Neuronal stem cell (in vitro differentiated cells): ENCODE results near the gene DPYSL5.

ENCODE experiments used
- DNase-seq: peaks from one replicate; pipeline ENCODE4 v3.0.0-alpha.2; 2013; ENCODE audit warnings: low spot score
- H2AFZ ChIP-seq: one replicate; pipeline ENCODE4 v1.6.1; 2013; ENCODE audit warnings: mild to moderate bottlenecking, low read length, inconsistent platforms
- H2AK5ac ChIP-seq: 2 replicates; pipeline ENCODE4 v1.6.1; 2013; ENCODE audit warnings: low read depth, mild to moderate bottlenecking, inconsistent platforms, low read length, moderate library complexity, mixed read lengths
- H2BK120ac ChIP-seq: 2 replicates; pipeline ENCODE4 v1.6.1; 2013; ENCODE audit warnings: low read depth, mild to moderate bottlenecking, inconsistent platforms, low read length, moderate library complexity, mixed read lengths
- H2BK12ac ChIP-seq: one replicate; pipeline ENCODE4 v1.6.1; 2013; ENCODE audit warnings: low read length, inconsistent platforms
- H2BK15ac ChIP-seq: 2 replicates; pipeline ENCODE4 v1.6.1; 2013; ENCODE audit warnings: mild to moderate bottlenecking, low read length, inconsistent platforms, mixed read lengths
- H2BK5ac ChIP-seq: one replicate; pipeline ENCODE4 v1.6.1; 2013; ENCODE audit warnings: inconsistent platforms, mild to moderate bottlenecking, low read length, moderate library complexity
- H3K14ac ChIP-seq: one replicate; pipeline ENCODE4 v1.6.1; 2013; ENCODE audit warnings: low read length, inconsistent platforms
- H3K18ac ChIP-seq: 2 replicates; pipeline ENCODE4 v1.6.1; 2013; ENCODE audit warnings: low read length, inconsistent platforms
- H3K23ac ChIP-seq: 2 replicates; pipeline ENCODE4 v1.6.1; 2013; ENCODE audit warnings: low read depth, mild to moderate bottlenecking, mixed read lengths, low read length, inconsistent platforms; ENCODE audit not compliant: poor library complexity
- H3K27ac ChIP-seq: replicated peaks from 3 replicates; pipeline ENCODE4 v1.5.1; 2013; ENCODE audit warnings: low read length, inconsistent platforms
- H3K27me3 ChIP-seq, 3 experiments: 2 replicates each; pipeline ENCODE4 v1.6.1; 2013; ENCODE audit warnings: low read length in 3 of 3, mild to moderate bottlenecking in 2 of 3, inconsistent platforms in 1 of 3, low read depth in 1 of 3, mixed read lengths in 1 of 3, moderate library complexity in 1 of 3; ENCODE audit not compliant: control insufficient read depth in 3 of 3, insufficient read depth in 3 of 3
- H3K36me3 ChIP-seq, 2 donors: replicated peaks in 1 of 2; 2 replicates each; pipeline ENCODE4 v1.6.1; 2013; ENCODE audit warnings: low read length in 2 of 2; ENCODE audit not compliant: control insufficient read depth in 2 of 2, insufficient read depth in 2 of 2
- H3K4ac ChIP-seq: 2 replicates; pipeline ENCODE4 v1.6.1; 2013; ENCODE audit warnings: inconsistent platforms, mild to moderate bottlenecking, low read length, moderate library complexity
- H3K4me1 ChIP-seq, 2 donors: 1 replicate in 1 of 2; 2 replicates in 1 of 2; pipeline ENCODE4 v1.6.1; 2013; ENCODE audit warnings: low read length in 2 of 2, low read depth in 1 of 2; ENCODE audit not compliant: control insufficient read depth in 2 of 2, insufficient read depth in 1 of 2
- H3K4me2 ChIP-seq: one replicate; pipeline ENCODE4 v1.6.1; 2013; ENCODE audit warnings: mild to moderate bottlenecking, low read length, inconsistent platforms; ENCODE audit not compliant: insufficient read depth, poor library complexity, severe bottlenecking
- H3K4me3 ChIP-seq, 2 donors: 2 replicates each; pipeline ENCODE4 v1.5.1; 2013; ENCODE audit warnings: low read length in 2 of 2, mild to moderate bottlenecking in 2 of 2, inconsistent platforms in 1 of 2, moderate library complexity in 1 of 2
- H3K79me1 ChIP-seq: one replicate; pipeline ENCODE4 v1.6.1; 2013; ENCODE audit warnings: low read depth, mild to moderate bottlenecking, inconsistent platforms, low read length, moderate library complexity
- H3K9ac ChIP-seq: one replicate; pipeline ENCODE4 v1.6.1; 2013; ENCODE audit warnings: mild to moderate bottlenecking, low read depth, low read length, inconsistent platforms; ENCODE audit not compliant: poor library complexity
- H3K9me3 ChIP-seq, 2 donors: replicated peaks in 1 of 2; 2 replicates each; pipeline versions ENCODE3 to v1.6.1; 2013; ENCODE audit warnings: low read length in 2 of 2, mild to moderate bottlenecking in 2 of 2, inconsistent platforms in 1 of 2, low read depth in 1 of 2, mixed read lengths in 1 of 2, moderate library complexity in 1 of 2; ENCODE audit not compliant: control insufficient read depth in 2 of 2, insufficient read depth in 1 of 2
- H4K8ac ChIP-seq: one replicate; pipeline ENCODE4 v1.6.1; 2013; ENCODE audit warnings: low read depth, mild to moderate bottlenecking, inconsistent platforms, low read length, moderate library complexity
- H4K91ac ChIP-seq: one replicate; pipeline ENCODE4 v1.6.1; 2013; ENCODE audit warnings: low read length, low read depth, mild to moderate bottlenecking, inconsistent platforms; ENCODE audit not compliant: poor library complexity
- WGBS, 2 donors: extraction: QIAGEN DNeasy Blood & Tissue Kit; methylation state at CpG; one replicate each; pipeline ENCODE4 v1.1.7; 2013; ENCODE audit warnings: missing lambda C conversion rate in 2 of 2, mixed read lengths in 1 of 2; ENCODE audit not compliant: insufficient read length in 2 of 2, insufficient replicate concordance in 1 of 2; ENCODE audit errors: extremely low coverage in 2 of 2; 5-methylcytosine and 5-hydroxymethylcytosine counted together

The DPYSL5 gene

DNA sequence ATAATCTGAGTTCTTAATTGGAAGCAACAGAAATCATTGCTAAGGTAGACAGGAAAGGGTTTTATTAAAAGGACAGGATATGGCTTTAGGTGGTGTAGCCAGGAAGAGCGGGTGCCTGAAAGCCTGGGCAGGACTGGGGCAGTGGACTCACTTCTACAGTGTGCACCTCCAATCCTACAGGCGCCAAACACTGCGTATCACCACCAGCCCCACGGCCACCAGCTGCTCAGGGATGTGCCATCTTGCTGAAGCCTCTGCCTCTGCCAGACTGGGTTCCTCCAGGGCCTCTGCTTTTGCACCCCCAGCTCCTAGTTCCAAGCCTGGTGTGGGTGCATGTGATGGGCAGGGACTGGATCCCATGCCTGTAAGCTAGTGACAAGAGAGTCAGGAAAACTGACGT, 29.7 kb upstream of the DPYSL5 start:
- H2AFZ ChIP-seq = no peak overlapping the region
- H4K8ac ChIP-seq = no peak overlapping the region
- H3K4me2 ChIP-seq = no peak overlapping the region
- H3K36me3 ChIP-seq = no peaks in the 10 kb centered on the region
- H3K23ac ChIP-seq = no peak overlapping the region
- no peak overlapping the region for H2BK12ac ChIP-seq
- no peak overlapping the region for H2AK5ac ChIP-seq
- no peak overlapping the region for H3K14ac ChIP-seq
- no peak overlapping the region for H3K9ac ChIP-seq
- H2BK5ac ChIP-seq = no peak overlapping the region
- no peak overlapping the region for H2BK15ac ChIP-seq
- H3K4me3 ChIP-seq = no peak overlapping the region
- no peaks in the 10 kb centered on the region for H3K79me1 ChIP-seq
- H3K27ac ChIP-seq = no peak overlapping the region
- no CpG with 5 or more reads among the region's 5 CpGs for WGBS, 2 donors
- DNase-seq = no peak
- no peak overlapping the region for H3K18ac ChIP-seq
- no peak overlapping the region for H3K4ac ChIP-seq
- no peaks in the 10 kb centered on the region for H3K9me3 ChIP-seq
- no peaks in the 10 kb centered on the region for H3K27me3 ChIP-seq
- H3K4me1 ChIP-seq = no peaks in the 10 kb centered on the region
- H4K91ac ChIP-seq = no peak overlapping the region
- no peak overlapping the region for H2BK120ac ChIP-seq

DNA sequence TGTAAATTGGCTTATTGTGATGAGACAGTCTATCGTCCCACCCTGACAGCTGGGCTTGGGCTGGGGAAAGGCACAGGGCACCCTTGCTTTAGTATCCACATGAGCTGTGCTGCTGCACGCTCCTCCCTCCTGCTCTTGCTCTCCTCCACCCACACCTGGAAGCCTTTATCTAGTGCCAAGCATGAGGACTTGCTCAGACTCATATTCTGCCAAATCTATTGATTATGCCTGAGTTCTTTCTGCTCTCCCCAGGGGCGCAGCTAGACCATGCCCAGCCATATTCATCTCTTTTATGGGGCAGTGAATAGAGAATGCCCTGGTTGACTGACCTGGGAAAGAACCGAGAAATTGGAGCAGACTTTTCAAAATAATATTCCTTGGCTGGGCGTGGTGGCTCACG, 29.0 kb upstream of the DPYSL5 start:
- Histone ChIP-seq H3K4ac (no peak overlapping the region), H3K27ac (no peak overlapping the region), H2BK5ac (no peak overlapping the region), H2AK5ac (no peak overlapping the region), H3K4me2 (no peak overlapping the region), H3K23ac (no peak overlapping the region), H3K9me3 (no peaks in the 10 kb centered on the region), H3K79me1 (no peaks in the 10 kb centered on the region), H3K18ac (no peak overlapping the region), H3K9ac (no peak overlapping the region), H3K27me3 (no peaks in the 10 kb centered on the region), H2BK15ac (no peak overlapping the region), H4K8ac (no peak overlapping the region), H2AFZ (no peak overlapping the region), H3K36me3 (no peaks in the 10 kb centered on the region), H2BK120ac (no peak overlapping the region), H3K4me1 (no peaks in the 10 kb centered on the region), H3K14ac (no peak overlapping the region), H3K4me3 (no peak overlapping the region), H2BK12ac (no peak overlapping the region), H4K91ac (no peak overlapping the region)
- no peak for DNase-seq
- no CpG with 5 or more reads among the region's 6 CpGs for WGBS, 2 donors

DNA sequence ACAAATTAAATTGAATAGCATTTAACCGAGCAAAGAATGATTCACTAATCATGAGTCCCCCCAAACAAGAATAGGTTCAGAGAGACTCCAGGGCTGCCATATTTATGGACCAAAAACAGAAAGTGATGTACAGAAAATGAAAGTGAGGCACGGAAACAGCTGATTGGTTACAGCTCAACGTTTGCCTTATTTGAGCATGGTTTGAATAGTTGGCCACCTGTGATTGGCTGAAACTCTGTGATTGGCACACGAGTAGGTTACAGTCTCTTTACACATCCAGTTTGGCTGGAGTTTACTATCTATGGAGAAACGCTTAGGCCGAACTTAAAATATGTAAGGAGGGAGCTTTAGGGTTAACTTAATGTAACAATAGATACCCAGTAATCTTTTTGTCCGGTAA, 27.0 kb upstream of the DPYSL5 start:
- Histone ChIP-seq H3K27ac (no peak overlapping the region), H3K4ac (no peak overlapping the region), H3K14ac (no peak overlapping the region), H2BK120ac (no peak overlapping the region), H3K4me2 (no peak overlapping the region), H3K23ac (no peak overlapping the region), H3K36me3 (no peaks in the 10 kb centered on the region), H2AFZ (no peak overlapping the region), H2BK15ac (no peak overlapping the region), H4K91ac (no peak overlapping the region), H3K4me3 (no peak overlapping the region), H4K8ac (no peak overlapping the region), H3K27me3 (no peaks in the 10 kb centered on the region), H2BK12ac (no peak overlapping the region), H3K4me1 (no peaks in the 10 kb centered on the region), H2AK5ac (no peak overlapping the region), H3K9me3 (no peaks in the 10 kb centered on the region), H3K9ac (no peak overlapping the region), H3K18ac (no peak overlapping the region), H2BK5ac (no peak overlapping the region), H3K79me1 (no peaks in the 10 kb centered on the region)
- no peak for DNase-seq
- no CpG with 5 or more reads among the region's 7 CpGs for WGBS, 2 donors

DNA sequence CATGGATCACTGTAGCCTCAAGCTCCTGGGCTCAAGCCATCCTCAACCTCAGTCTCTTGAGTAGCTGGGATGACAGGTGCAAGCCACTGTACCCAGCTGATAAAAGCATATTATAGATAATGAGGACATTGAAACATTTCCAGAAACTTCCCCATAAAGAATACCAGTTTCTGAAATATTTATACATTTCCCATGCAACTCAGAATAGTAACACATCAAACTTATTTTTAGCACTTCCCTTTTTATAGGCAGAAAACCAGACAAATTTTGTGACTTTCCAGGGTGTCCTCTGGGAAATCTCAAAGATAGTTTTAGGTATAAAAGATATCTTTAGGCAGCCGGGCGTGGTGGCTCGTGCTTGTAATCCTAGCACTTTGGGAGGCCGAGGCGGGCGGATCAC, 25.1 kb upstream of the DPYSL5 start:
- Histone ChIP-seq H2BK12ac (no peak overlapping the region), H3K9me3 (no peaks in the 10 kb centered on the region), H3K36me3 (no peaks in the 10 kb centered on the region), H2BK15ac (no peak overlapping the region), H3K9ac (no peak overlapping the region), H3K4me3 (no peak overlapping the region), H3K18ac (no peak overlapping the region), H3K23ac (no peak overlapping the region), H4K8ac (no peak overlapping the region), H3K4ac (no peak overlapping the region), H2AFZ (no peak overlapping the region), H4K91ac (no peak overlapping the region), H3K14ac (no peak overlapping the region), H3K27ac (no peak overlapping the region), H2BK120ac (no peak overlapping the region), H3K4me1 (no peaks in the 10 kb centered on the region), H3K79me1 (no peaks in the 10 kb centered on the region), H3K4me2 (no peak overlapping the region), H3K27me3 (peaks cover 0 to under 1% (median 0%) of the 10 kb centered on the region in 3 experiments), H2BK5ac (no peak overlapping the region), H2AK5ac (no peak overlapping the region)
- no peak for DNase-seq
- WGBS, 2 donors = no CpG with 5 or more reads among the region's 6 CpGs
